ENCODE results near the gene TRPM3. TPM values are rescaled to one million over a fixed set of nuclear protein-coding genes. Genes with fewer than 3 reads are reported as not detected.

The TRPM3 gene
- total and polyA plus RNA-seq, 9 of the 15 experiments (the other 6 are each of a cell fraction or from before 2014, with no cell fraction given), result 0.04 TPM; not detected in 8

DNA sequence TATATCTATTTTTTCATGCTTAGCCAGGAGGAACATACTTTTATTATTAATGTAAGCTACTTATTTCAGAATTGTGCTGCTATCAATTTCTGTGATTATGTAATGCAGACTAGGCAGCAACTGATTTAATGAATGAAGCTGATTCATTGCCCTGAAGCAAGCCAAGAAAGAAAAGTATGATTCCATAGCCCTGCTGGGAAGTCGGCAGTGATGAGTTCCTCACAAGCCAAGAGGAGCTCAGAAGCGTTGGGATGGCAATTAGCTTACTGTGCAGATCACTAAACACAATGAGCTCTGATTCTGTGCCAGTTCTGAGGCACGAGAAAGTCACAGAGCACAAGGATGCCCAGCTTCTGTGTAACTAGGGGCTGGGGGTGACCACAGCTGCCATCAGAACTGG lies 452.7 kb downstream of the TRPM3 start:
- in situ Hi-C loops (cut with MboI), result no loop called here
- BruUV-seq (replicated peaks), result no TSS peak
- TF ChIP-seq SMARCA4 (IDR thresholded peaks at IDR 0.05), result no peak
- TF ChIP-seq, protein P1, sequence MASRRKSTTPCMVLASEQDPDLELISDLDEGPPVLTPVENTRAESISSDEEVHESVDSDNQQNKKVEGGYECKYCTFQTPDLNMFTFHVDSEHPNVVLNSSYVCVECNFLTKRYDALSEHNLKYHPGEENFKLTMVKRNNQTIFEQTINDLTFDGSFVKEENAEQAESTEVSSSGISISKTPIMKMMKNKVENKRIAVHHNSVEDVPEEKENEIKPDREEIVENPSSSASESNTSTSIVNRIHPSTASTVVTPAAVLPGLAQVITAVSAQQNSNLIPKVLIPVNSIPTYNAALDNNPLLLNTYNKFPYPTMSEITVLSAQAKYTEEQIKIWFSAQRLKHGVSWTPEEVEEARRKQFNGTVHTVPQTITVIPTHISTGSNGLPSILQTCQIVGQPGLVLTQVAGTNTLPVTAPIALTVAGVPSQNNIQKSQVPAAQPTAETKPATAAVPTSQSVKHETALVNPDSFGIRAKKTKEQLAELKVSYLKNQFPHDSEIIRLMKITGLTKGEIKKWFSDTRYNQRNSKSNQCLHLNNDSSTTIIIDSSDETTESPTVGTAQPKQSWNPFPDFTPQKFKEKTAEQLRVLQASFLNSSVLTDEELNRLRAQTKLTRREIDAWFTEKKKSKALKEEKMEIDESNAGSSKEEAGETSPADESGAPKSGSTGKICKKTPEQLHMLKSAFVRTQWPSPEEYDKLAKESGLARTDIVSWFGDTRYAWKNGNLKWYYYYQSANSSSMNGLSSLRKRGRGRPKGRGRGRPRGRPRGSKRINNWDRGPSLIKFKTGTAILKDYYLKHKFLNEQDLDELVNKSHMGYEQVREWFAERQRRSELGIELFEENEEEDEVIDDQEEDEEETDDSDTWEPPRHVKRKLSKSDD (conservative IDR thresholded peaks at IDR 0.05; ENCODE audit: low read length), result no peak
- no peak for TF ChIP-seq MYC (IDR thresholded peaks at IDR 0.05; ENCODE audit: low read depth, low read length)
- no peak for TF ChIP-seq MYC (CRISPR knock-in tag; IDR thresholded peaks at IDR 0.05; ENCODE audit: borderline replicate concordance, low read depth)
- TF ChIP-seq, protein P2, sequence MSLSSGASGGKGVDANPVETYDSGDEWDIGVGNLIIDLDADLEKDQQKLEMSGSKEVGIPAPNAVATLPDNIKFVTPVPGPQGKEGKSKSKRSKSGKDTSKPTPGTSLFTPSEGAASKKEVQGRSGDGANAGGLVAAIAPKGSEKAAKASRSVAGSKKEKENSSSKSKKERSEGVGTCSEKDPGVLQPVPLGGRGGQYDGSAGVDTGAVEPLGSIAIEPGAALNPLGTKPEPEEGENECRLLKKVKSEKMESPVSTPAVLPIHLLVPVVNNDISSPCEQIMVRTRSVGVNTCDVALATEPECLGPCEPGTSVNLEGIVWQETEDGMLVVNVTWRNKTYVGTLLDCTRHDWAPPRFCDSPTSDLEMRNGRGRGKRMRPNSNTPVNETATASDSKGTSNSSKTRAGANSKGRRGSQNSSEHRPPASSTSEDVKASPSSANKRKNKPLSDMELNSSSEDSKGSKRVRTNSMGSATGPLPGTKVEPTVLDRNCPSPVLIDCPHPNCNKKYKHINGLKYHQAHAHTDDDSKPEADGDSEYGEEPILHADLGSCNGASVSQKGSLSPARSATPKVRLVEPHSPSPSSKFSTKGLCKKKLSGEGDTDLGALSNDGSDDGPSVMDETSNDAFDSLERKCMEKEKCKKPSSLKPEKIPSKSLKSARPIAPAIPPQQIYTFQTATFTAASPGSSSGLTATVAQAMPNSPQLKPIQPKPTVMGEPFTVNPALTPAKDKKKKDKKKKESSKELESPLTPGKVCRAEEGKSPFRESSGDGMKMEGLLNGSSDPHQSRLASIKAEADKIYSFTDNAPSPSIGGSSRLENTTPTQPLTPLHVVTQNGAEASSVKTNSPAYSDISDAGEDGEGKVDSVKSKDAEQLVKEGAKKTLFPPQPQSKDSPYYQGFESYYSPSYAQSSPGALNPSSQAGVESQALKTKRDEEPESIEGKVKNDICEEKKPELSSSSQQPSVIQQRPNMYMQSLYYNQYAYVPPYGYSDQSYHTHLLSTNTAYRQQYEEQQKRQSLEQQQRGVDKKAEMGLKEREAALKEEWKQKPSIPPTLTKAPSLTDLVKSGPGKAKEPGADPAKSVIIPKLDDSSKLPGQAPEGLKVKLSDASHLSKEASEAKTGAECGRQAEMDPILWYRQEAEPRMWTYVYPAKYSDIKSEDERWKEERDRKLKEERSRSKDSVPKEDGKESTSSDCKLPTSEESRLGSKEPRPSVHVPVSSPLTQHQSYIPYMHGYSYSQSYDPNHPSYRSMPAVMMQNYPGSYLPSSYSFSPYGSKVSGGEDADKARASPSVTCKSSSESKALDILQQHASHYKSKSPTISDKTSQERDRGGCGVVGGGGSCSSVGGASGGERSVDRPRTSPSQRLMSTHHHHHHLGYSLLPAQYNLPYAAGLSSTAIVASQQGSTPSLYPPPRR (CRISPR knock-in tag; IDR thresholded peaks at IDR 0.05; ENCODE audit: borderline replicate concordance), result no peak
- no peak for TF ChIP-seq ZNF224 (CRISPR knock-in tag; IDR thresholded peaks at IDR 0.05)
- no peak for TF ChIP-seq MTA1 (IDR thresholded peaks at IDR 0.05; ENCODE audit: borderline replicate concordance)
- no peak for TF ChIP-seq ZKSCAN1 (IDR thresholded peaks at IDR 0.05; ENCODE audit: low read depth, low read length)
- TF ChIP-seq BRCA1 (IDR thresholded peaks at IDR 0.05), result no peak
- TF ChIP-seq BRCA1 (CRISPR knock-in tag; IDR thresholded peaks at IDR 0.05), result no peak
- TF ChIP-seq POLR2AphosphoS5 (IDR thresholded peaks at IDR 0.05; ENCODE audit: control insufficient read depth, insufficient read depth, low read depth, low read length), result no peak
- POLR2A ChIA-PET, result interaction anchor here (0.6 kb wide), 1 partner anchor 9 kb away, joined by 3 read pairs; no protein-coding TSS in a partner anchor
- DNase-seq (ENCODE audit: extremely low read depth in 1 of 4, low spot score in 3 of 4) (no peak), FAIRE-seq (no peak), ATAC-seq (no peak)
- Histone ChIP-seq H2AFZ (ENCODE audit: low read depth, low read length) (no peak overlapping the region), H3K9ac (ENCODE audit: insufficient read depth in 1 of 2, low read depth in 2 of 2, low read length in 2 of 2) (no peak overlapping the region), H3K27ac (ENCODE audit: extremely low read depth, low read depth, low read length) (no peak overlapping the region), H4K20me1 (replicated peaks; ENCODE audit: control insufficient read depth, insufficient read depth, low read length) (no peaks in the 10 kb centered on the region), H3K4me3 (no peak overlapping the region), H3K27me3 (ENCODE audit: control insufficient read depth in 2 of 2, insufficient read depth in 2 of 2, low read length in 2 of 2) (no peaks in the 10 kb centered on the region), H3K9me1 (ENCODE audit: control insufficient read depth, insufficient read depth, low read length) (no peaks in the 10 kb centered on the region), H3K4me1 (replicated peaks in 1 of 2; ENCODE audit: control insufficient read depth in 2 of 2, insufficient read depth in 2 of 2, low read length in 2 of 2) (no peaks in the 10 kb centered on the region), H3K36me3 (ENCODE audit: control insufficient read depth, insufficient read depth, low read length) (no peaks in the 10 kb centered on the region), H3K79me2 (ENCODE audit: control insufficient read depth, insufficient read depth, low read length) (no peaks in the 10 kb centered on the region), H3K9me3 (replicated peaks; ENCODE audit: control insufficient read depth, insufficient read depth, low read depth, low read length) (no peaks in the 10 kb centered on the region), H3K4me2 (ENCODE audit: insufficient read depth, low read length) (no peak overlapping the region)
- WGBS (ENCODE audit: insufficient coverage, low coverage, missing lambda C conversion rate), result 3% methylated on average over 3 of the region's 3 CpGs
- CTCF ChIA-PET (ENCODE audit: low intra/inter-chr PET ratio), result no interaction called here
- intact Hi-C loops (cut with micrococcal nuclease), result no loop called here

All from K562 (cell line).